Adrenal gland (tissue), 19 donors: ENCODE data around the gene TMSB10. TPM values are rescaled to one million over a fixed set of nuclear protein-coding genes. Genes with fewer than 3 reads are reported as not detected.
A peak's percentile ranks its signal among the peaks of the same experiment; 100 is the strongest.

Experiments
- DNase-seq, 7 donors: peaks; one replicate each; pipeline ENCODE4 v3.0.0-alpha.2; 2019 to 2020
- H3K27ac ChIP-seq, 5 donors: fragments of 200-600 bp; sonication (generic) in 4 of 5; 1 replicate in 3 of 5; 2 replicates in 2 of 5; pipeline versions ENCODE4 v1.5.1 to v1.8.0; 2016 to 2020; ENCODE audit warnings: mild to moderate bottlenecking in 1 of 5
- H3K27me3 ChIP-seq: fragments of 200-600 bp; 2 replicates; pipeline ENCODE4 v1.8.0; 2021
- H3K36me3 ChIP-seq, 2 donors: fragments of 200-600 bp; replicated peaks in 1 of 2; 1 replicate in 1 of 2; 2 replicates in 1 of 2; pipeline versions ENCODE4 v1.5.1 to v1.8.0; 2018 to 2022
- H3K4me1 ChIP-seq, 2 donors: fragments of 200-600 bp; replicated peaks in 1 of 2; 1 replicate in 1 of 2; 2 replicates in 1 of 2; pipeline versions ENCODE4 v1.5.1 to v1.8.0; 2018 to 2021
- H3K4me3 ChIP-seq, 4 donors: fragments of 200-600 bp; sonication (generic) in 3 of 4; one replicate each; pipeline ENCODE4 v1.5.1; 2016 to 2018
- H3K9me3 ChIP-seq, 3 donors: fragments of 200-600 bp; sonication (generic) in 1 of 3; replicated peaks in 1 of 3; 1 replicate in 2 of 3; 2 replicates in 1 of 3; pipeline versions ENCODE4 v1.5.1 to v1.8.0; 2016 to 2021
- CTCF ChIP-seq, 6 experiments: fragments of 450-650 bp in 4 of 6; fragments of 200-600 bp in 2 of 6; sonication (generic) in 1 of 6; IDR thresholded peaks; 1 replicate in 5 of 6; 2 replicates in 1 of 6; pipeline versions ENCODE4 v1.5.1 to v1.8.0; 2016 to 2021; ENCODE audit warnings: antibody characterized with exemption in 6 of 6, mild to moderate bottlenecking in 2 of 6, moderate library complexity in 1 of 6
- POLR2A ChIP-seq, 2 donors: fragments of 450-650 bp; IDR thresholded peaks; one replicate each; pipeline ENCODE4 v1.6.1; 2017; ENCODE audit warnings: antibody characterized with exemption in 2 of 2, mild to moderate bottlenecking in 2 of 2, moderate library complexity in 1 of 2
- WGBS, 4 donors: extraction: QIAGEN DNeasy Blood & Tissue Kit in 2 of 4; methylation state at CpG; one replicate each; pipeline versions ENCODE4 v1.1.5 to v1.1.7; 2013 to 2017; 5-methylcytosine and 5-hydroxymethylcytosine counted together
- intact Hi-C, 2 donors: fragments of 100-400 bp; cut with DNase I; formaldehyde crosslinking; loops; one replicate each; pipeline versions ENCODE4 v1.14.1 to v1.15.0; 2022 to 2023
- long read RNA-seq, 10 donors: library from polyadenylated mRNA in 3 of 10; unstranded in 2 of 10; stranded (forward) in 1 of 10; transcript quantifications; one replicate each; pipeline ENCODE4 v2.0.0 and lab custom pipeline, GENCODE V29; 2021 to 2026
- polyA plus RNA-seq, 3 donors: library from polyadenylated mRNA; stranded (reverse); fragments of 200-250 nt in 2 of 3; fragments of 350-450 nt in 1 of 3; fragmentation: Illumina TruSeq in 1 of 3; extraction: RNeasy Lipid Tissue Mini Kit (QIAGEN cat#74804) in 1 of 3; gene quantifications; one replicate each; pipeline ENCODE4 v1.2.3, GENCODE V29; 2013 to 2014
- total RNA-seq, 9 donors: library from RNA; depleted of rRNA in 4 of 9; stranded (reverse); fragments of >200 nt in 4 of 9; fragments of 120-200 nt in 1 of 9; fragmentation: NEBNext Ultra II Directional in 1 of 9; extraction: Animal tissue kit (Norgen Biotek cat#: 25700) in 1 of 9; gene quantifications; one replicate each; pipeline versions ENCODE4 v1.1.0 to v1.2.4, GENCODE V29; 2013 to 2023
- donor health status: healthy with polysubstance abuse.
- donor health status: Bipolar disorder and iron deficiency.
- donor health status: DM: yes; HTN: yes; CAD: no.
- donor health status: DM: no; HTN: no; CAD: no.
- donor health status: DM: no; HTN: no; CAD: no.
- donor health status: DM: yes; HTN: yes; CAD: no.

Gene TMSB10
- 1,000 to 10,000 TPM in 5 of 9 donors, 100 to 1,000 TPM in 4; 473 to 2,004 (median 1,315) TPM for total RNA-seq
- 1,000 to 10,000 TPM in 2 of 3 donors, 100 to 1,000 TPM in 1; 700 to 1,968 (median 1,951) TPM for polyA plus RNA-seq
- long read RNA-seq, donor 1, transcript TMSB10-201 (3 exons, 496 nt) = major isoform, 433 of 472 reads
- long read RNA-seq, donor 1, partial matches to known transcripts = 34 of 472 reads
- long read RNA-seq, donor 1, other reads (novel, unspliced or antisense) = 5 of 472 reads
- long read RNA-seq, donor 2, transcript TMSB10-201 (3 exons, 496 nt) = major isoform, 302 of 330 reads
- long read RNA-seq, donor 2, partial matches to known transcripts = 15 of 330 reads
- long read RNA-seq, donor 2, other reads (novel, unspliced or antisense) = 13 of 330 reads
- long read RNA-seq, donor 3, transcript TMSB10-201 (3 exons, 496 nt) = major isoform, 354 of 380 reads
- long read RNA-seq, donor 3, partial matches to known transcripts = 20 of 380 reads
- long read RNA-seq, donor 3, other reads (novel, unspliced or antisense) = 6 of 380 reads
- long read RNA-seq, donor 4, transcript TMSB10-201 (3 exons, 496 nt) = major isoform, 953 of 997 reads
- long read RNA-seq, donor 4, partial matches to known transcripts = 26 of 997 reads
- long read RNA-seq, donor 4, other reads (novel, unspliced or antisense) = 18 of 997 reads
- long read RNA-seq, donor 5, transcript TMSB10-201 (3 exons, 496 nt) = major isoform, 829 of 1,028 reads
- long read RNA-seq, donor 5, partial matches to known transcripts = 188 of 1,028 reads
- long read RNA-seq, donor 5, other reads (novel, unspliced or antisense) = 11 of 1,028 reads
- long read RNA-seq, donor 6, transcript TMSB10-201 (3 exons, 496 nt) = major isoform, 830 of 904 reads
- long read RNA-seq, donor 6, partial matches to known transcripts = 65 of 904 reads
- long read RNA-seq, donor 6, other reads (novel, unspliced or antisense) = 9 of 904 reads
- long read RNA-seq, donor 7, transcript TMSB10-201 (3 exons, 496 nt) = major isoform, 368 of 415 reads
- long read RNA-seq, donor 7, partial matches to known transcripts = 40 of 415 reads
- long read RNA-seq, donor 7, other reads (novel, unspliced or antisense) = 7 of 415 reads
- long read RNA-seq, donor 8, transcript TMSB10-201 (3 exons, 496 nt) = major isoform, 681 of 760 reads
- long read RNA-seq, donor 8, partial matches to known transcripts = 60 of 760 reads
- long read RNA-seq, donor 8, other reads (novel, unspliced or antisense) = 19 of 760 reads
- long read RNA-seq, donor 9, transcript TMSB10-201 (3 exons, 496 nt) = major isoform, 328 of 367 reads
- long read RNA-seq, donor 9, partial matches to known transcripts = 39 of 367 reads
- long read RNA-seq, donor 9, other reads (novel, unspliced or antisense) = 0 of 367 reads
- long read RNA-seq, donor 10, transcript TMSB10-201 (3 exons, 496 nt) = major isoform, 251 of 287 reads
- long read RNA-seq, donor 10, partial matches to known transcripts = 30 of 287 reads
- long read RNA-seq, donor 10, other reads (novel, unspliced or antisense) = 6 of 287 reads

- Histone ChIP-seq H3K4me1 (peaks cover 7 to 9% of the 10 kb centered on the region in 2 donors), H3K36me3 (no peaks in the 10 kb centered on the region), H3K27ac (peak within 1 kb of the TSS; percentile 41 to 95 (median 82)), H3K27me3 (no peaks in the 10 kb centered on the region), H3K4me3 (peak within 1 kb of the TSS; percentile 65 to 97 (median 88)), H3K9me3 (no peaks in the 10 kb centered on the region)
- WGBS, 4 donors = 0 to 4% (median 1%) methylated on average over 18 to 94 of the region's 94 CpGs
- peak; percentile 84 to 90 (median 87) for DNase-seq
- peak; percentile 93 to 95 for TF ChIP-seq POLR2A (IDR thresholded peaks at IDR 0.05)
- TF ChIP-seq CTCF (IDR thresholded peaks at IDR 0.05) = peak in 1 of 6 experiments; percentile 16
- intact Hi-C loops = no loop called here
Observed at GRCh38 chr2:84905181-84906107, at the start of gene TMSB10. TMSB10 (plus strand) TSS chr2:84905656.

GRCh38 chr2:84855731-84856130, 49.7 kb upstream of the TMSB10 start:
- no peaks in the 10 kb centered on the region for H3K36me3 ChIP-seq
- intact Hi-C loops = no loop called here
- no peaks in the 10 kb centered on the region for H3K4me1 ChIP-seq
- H3K4me3 ChIP-seq = no peak overlapping the region
- no peak for TF ChIP-seq POLR2A (IDR thresholded peaks at IDR 0.05)
- TF ChIP-seq CTCF (IDR thresholded peaks at IDR 0.05) = no peak
- no peaks in the 10 kb centered on the region for H3K9me3 ChIP-seq
- no peak overlapping the region for H3K27ac ChIP-seq
- peak in 1 of 7 donors; percentile 17 for DNase-seq
- 18 to 37% (median 27%) methylated on average over 11 of the region's 11 CpGs for WGBS, 4 donors
- no peaks in the 10 kb centered on the region for H3K27me3 ChIP-seq

- Histone ChIP-seq H3K9me3 (no peaks in the 10 kb centered on the region), H3K27me3 (no peaks in the 10 kb centered on the region), H3K4me3 (no peak overlapping the region), H3K4me1 (no peaks in the 10 kb centered on the region), H3K27ac (no peak overlapping the region), H3K36me3 (no peaks in the 10 kb centered on the region)
- peak in 1 of 7 donors; percentile 23 for DNase-seq
- WGBS, 4 donors = 71 to 74% (median 72%) methylated on average over 6 of the region's 6 CpGs
- intact Hi-C loops = no loop called here
- TF ChIP-seq POLR2A (IDR thresholded peaks at IDR 0.05) = no peak
- no peak for TF ChIP-seq CTCF (IDR thresholded peaks at IDR 0.05)
Observed at GRCh38 chr2:84856787-84857186, 48.7 kb upstream of the TMSB10 start.
